Choroid plexus epithelial cell (primary cell): ENCODE results near the gene CSNK2A2.

Experiments
- DNase-seq: peaks from one replicate; pipeline ENCODE4 v3.0.0-alpha.2; 2010; ENCODE audit warnings: low read depth
- H3K4me3 ChIP-seq: 2 replicates; pipeline ENCODE4 v1.5.1; 2011; ENCODE audit warnings: low read depth, mild to moderate bottlenecking, control low read depth, low read length, moderate library complexity
- CTCF ChIP-seq: conservative IDR thresholded peaks from 2 replicates; pipeline ENCODE4 v1.5.1; 2011; ENCODE audit warnings: low read depth, mild to moderate bottlenecking, control low read depth, inconsistent platforms, low read length, moderate library complexity

The CSNK2A2 gene

GRCh38 chr16:58114827-58115825 is 82.8 kb downstream of the CSNK2A2 start:
- H3K4me3 ChIP-seq, result no peak overlapping the region
- DNase-seq, result peak; percentile 85
- no peak for TF ChIP-seq CTCF

GRCh38 chr16:58111302-58111627 is 86.6 kb downstream of the CSNK2A2 start:
- H3K4me3 ChIP-seq, result no peak overlapping the region
- DNase-seq, result no peak
- TF ChIP-seq CTCF, result no peak

- DNase-seq, result no peak
- no peak for TF ChIP-seq CTCF
- H3K4me3 ChIP-seq, result no peak overlapping the region
These were observed 87.2 kb downstream of the CSNK2A2 start for GRCh38 chr16:58110571-58111301.

DNA sequence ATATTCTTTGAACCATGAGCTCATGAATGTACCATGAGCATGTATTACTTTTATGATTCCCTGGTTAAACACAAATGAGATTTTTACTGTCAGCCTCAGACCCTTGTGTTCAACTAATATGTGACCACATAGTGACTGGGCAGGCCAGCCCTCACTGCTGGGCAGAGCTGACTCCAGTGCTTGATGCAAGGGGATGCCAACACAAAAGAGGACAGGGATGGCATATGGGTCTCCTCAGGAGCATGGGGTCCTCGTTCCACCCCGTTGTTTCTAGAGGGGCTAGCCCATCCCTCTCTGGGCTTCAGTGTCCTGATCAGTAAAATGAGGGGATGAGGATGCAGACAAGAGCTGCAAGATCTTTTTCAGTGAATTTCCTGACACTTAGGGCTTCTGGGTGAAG is 88.0 kb downstream of the CSNK2A2 start:
- DNase-seq, result no peak
- no peak for TF ChIP-seq CTCF
- H3K4me3 ChIP-seq, result no peak overlapping the region

GRCh38 chr16:58109330-58109729 is 88.6 kb downstream of the CSNK2A2 start:
- no peak for TF ChIP-seq CTCF
- no peak overlapping the region for H3K4me3 ChIP-seq
- DNase-seq, result no peak
